Nucleus accumbens (tissue), 56 donors: ENCODE measurements around the gene ZXDA.

Experiments used
- DNase-seq, 56 donors: peaks; one replicate each; lab custom pipeline; 2025; lab: John Stamatoyannopoulos, UW

ZXDA gene

GRCh38 chrX:57899064-57899463 is 11.2 kb downstream of the ZXDA start:
- DNase-seq: no peak

- DNase-seq: no peak
Measured at GRCh38 chrX:57871463-57871862, 38.8 kb downstream of the ZXDA start.
